Brain microvascular endothelial cell (primary cell): ENCODE results near the gene ZBTB46.

Experiments
- DNase-seq: peaks from one replicate; pipeline ENCODE4 v3.0.0-alpha.2; 2020
- H3K27ac ChIP-seq: fragments of 250-450 bp; sonication (Bioruptor Pico); 2 replicates; pipeline ENCODE4 v1.5.1; 2020; ENCODE audit warnings: mild to moderate bottlenecking, moderate library complexity
- H3K27me3 ChIP-seq: fragments of 250-450 bp; sonication (Bioruptor Pico); replicated peaks from 2 replicates; pipeline ENCODE4 v1.5.1; 2020; ENCODE audit warnings: mild to moderate bottlenecking
- H3K36me3 ChIP-seq: fragments of 250-450 bp; sonication (Bioruptor Pico); replicated peaks from 2 replicates; pipeline ENCODE4 v1.5.1; 2020; ENCODE audit warnings: mild to moderate bottlenecking
- H3K4me3 ChIP-seq: 2 replicates; pipeline ENCODE4 v1.5.1; 2011; ENCODE audit warnings: low read depth, mild to moderate bottlenecking, control low read depth, low read length, moderate library complexity
- CTCF ChIP-seq: IDR thresholded peaks from 2 replicates; pipeline ENCODE4 v1.5.1; 2011; ENCODE audit warnings: low read depth, mild to moderate bottlenecking, moderate library complexity, low read length, control low read depth, inconsistent platforms; ENCODE audit errors: missing control alignments
- in situ Hi-C: cut with HindIII; loops from 2 replicates; pipeline ENCODE4 v1.10.0; 2017; ENCODE audit warnings: low sequenced_read_pairs, low pct_ligation_motif_present

ZBTB46 gene

DNA sequence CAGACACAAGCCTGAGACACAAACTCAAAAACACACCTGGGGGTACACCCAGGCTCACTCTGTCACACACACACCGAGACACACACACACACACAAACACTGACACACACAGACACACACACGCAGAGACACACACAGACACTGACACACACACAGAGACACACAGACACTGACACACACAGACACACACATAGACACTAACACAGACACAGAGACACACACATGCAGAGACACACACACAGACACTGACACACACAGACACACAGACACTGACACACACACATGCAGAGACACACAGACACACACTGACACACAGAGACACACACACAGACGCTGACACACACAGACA lies 15.8 kb upstream of the ZBTB46 start:
- Histone ChIP-seq H3K36me3 (no peaks in the 10 kb centered on the region), H3K27ac (no peak overlapping the region), H3K27me3 (no peaks in the 10 kb centered on the region), H3K4me3 (no peak overlapping the region)
- in situ Hi-C loops: no loop called here
- no peak for TF ChIP-seq CTCF
- no peak for DNase-seq

DNA sequence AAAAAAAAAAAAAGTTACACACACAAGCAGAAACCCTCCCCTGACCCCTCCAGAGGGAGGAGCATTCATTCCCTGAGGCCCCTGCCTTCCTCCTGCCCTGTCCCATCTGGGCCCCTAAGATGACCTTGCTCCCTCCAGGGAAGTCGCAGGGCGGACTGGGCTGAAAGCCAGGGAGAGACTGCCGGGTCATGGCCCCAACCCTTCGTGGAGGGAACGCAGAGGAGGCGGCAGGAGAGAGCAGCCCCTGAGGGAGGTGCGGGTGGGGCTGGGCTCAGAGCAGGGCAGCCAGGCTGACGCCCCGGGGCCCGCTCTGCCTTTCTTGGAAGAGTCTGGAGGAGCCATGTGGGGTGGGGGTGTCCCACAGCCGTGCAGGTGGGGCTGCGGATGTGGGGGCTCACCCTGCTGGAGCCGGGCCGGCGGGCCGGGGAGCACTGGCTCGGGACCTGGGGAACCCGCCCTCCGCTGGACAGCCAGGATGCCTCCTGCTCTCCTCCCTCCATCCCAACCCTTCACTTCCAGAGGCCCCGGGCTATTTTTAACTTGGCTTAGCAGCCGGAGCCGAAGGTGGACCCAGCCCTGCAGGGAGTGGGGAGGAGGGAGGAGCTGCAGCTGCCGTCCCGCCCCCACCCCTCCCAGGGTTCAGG lies 15.2 kb upstream of the ZBTB46 start:
- H3K4me3 ChIP-seq: peak overlapping the region; percentile 24
- TF ChIP-seq CTCF: no peak
- in situ Hi-C loops: no loop called here
- no peaks in the 10 kb centered on the region for H3K27me3 ChIP-seq
- no peak for DNase-seq
- no peaks in the 10 kb centered on the region for H3K36me3 ChIP-seq
- no peak overlapping the region for H3K27ac ChIP-seq

GRCh38 chr20:63844511-63844991 lies 13.5 kb upstream of the ZBTB46 start:
- no peaks in the 10 kb centered on the region for H3K27me3 ChIP-seq
- no peak for DNase-seq
- in situ Hi-C loops: no loop called here
- H3K36me3 ChIP-seq: no peaks in the 10 kb centered on the region
- H3K4me3 ChIP-seq: no peak overlapping the region
- no peak for TF ChIP-seq CTCF
- no peak overlapping the region for H3K27ac ChIP-seq

DNA sequence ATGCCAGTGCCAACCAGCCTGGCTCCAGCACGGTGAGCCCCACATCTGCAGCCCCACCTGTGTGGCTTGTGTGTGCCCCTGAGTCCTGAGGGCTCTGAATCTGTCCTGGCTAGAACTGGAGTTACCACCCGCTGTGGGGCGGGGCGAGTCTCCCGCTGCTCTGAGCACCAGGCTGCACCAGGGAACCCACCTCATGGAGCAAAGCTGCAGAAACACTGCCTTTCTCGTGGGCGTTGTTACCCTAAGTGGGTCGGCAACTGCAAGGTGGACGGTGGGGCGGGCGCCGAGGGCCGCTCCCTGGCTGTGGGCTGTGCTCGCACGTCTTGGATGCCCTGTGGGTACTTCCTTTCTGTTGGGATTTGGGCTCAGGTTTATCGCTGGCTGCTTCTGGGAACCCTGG lies 12.7 kb upstream of the ZBTB46 start:
- in situ Hi-C loops: no loop called here
- no peak overlapping the region for H3K4me3 ChIP-seq
- no peaks in the 10 kb centered on the region for H3K36me3 ChIP-seq
- no peak for TF ChIP-seq CTCF
- no peaks in the 10 kb centered on the region for H3K27me3 ChIP-seq
- no peak overlapping the region for H3K27ac ChIP-seq
- no peak for DNase-seq

DNA sequence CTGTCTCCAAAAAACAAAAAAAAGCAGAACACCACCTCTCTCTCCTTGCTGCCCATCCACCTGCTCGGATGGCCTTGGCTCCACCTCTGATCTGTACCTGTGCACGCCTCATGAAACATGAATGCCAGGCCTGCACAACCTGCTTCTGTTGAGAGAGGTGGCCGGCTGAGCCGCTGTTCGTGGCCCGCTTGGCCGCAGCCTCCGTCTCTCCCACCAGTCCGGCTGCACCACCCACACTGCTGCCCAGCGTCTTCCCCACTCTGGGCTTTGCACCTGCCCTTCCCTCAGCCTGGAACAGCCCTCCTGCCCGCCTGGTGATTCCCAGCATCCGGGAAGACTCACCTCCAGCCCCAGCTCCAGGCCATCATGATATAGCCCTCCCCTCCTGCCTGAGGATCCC lies 12.2 kb upstream of the ZBTB46 start:
- in situ Hi-C loops: no loop called here
- H3K36me3 ChIP-seq: no peaks in the 10 kb centered on the region

More for the DNA sequence above, 12.2 kb upstream of the ZBTB46 start:
- no peak for TF ChIP-seq CTCF
- Histone ChIP-seq H3K27me3 (no peaks in the 10 kb centered on the region), H3K4me3 (no peak overlapping the region), H3K27ac (no peak overlapping the region)
- DNase-seq: no peak
